ENCODE results near the gene MAPK14. TPM values are rescaled to one million over a fixed set of nuclear protein-coding genes. Genes with fewer than 3 reads are reported as not detected.

The MAPK14 gene
- total RNA-seq = 50.0 and 62.4 TPM in 2 replicates

DNA sequence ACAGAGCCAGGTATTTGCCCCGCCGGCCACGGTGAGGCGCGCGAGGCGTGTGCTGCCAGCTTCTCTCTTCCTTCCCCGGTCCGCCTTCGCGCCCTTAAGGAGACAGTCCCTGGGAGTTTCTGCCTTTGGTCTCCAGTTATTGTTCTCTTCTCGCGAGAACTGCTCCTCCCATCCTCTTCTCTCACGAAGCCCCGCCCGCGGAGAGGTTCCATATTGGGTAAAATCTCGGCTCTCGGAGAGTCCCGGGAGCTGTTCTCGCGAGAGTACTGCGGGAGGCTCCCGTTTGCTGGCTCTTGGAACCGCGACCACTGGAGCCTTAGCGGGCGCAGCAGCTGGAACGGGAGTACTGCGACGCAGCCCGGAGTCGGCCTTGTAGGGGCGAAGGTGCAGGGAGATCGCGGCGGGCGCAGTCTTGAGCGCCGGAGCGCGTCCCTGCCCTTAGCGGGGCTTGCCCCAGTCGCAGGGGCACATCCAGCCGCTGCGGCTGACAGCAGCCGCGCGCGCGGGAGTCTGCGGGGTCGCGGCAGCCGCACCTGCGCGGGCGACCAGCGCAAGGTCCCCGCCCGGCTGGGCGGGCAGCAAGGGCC lies at the start of gene MAPK14:
Gene MAPK14 (plus strand): TSS at position 308 of the 587 bp plus-strand sequence. CDS start 350 bp downstream, outside the sequence.

DNA sequence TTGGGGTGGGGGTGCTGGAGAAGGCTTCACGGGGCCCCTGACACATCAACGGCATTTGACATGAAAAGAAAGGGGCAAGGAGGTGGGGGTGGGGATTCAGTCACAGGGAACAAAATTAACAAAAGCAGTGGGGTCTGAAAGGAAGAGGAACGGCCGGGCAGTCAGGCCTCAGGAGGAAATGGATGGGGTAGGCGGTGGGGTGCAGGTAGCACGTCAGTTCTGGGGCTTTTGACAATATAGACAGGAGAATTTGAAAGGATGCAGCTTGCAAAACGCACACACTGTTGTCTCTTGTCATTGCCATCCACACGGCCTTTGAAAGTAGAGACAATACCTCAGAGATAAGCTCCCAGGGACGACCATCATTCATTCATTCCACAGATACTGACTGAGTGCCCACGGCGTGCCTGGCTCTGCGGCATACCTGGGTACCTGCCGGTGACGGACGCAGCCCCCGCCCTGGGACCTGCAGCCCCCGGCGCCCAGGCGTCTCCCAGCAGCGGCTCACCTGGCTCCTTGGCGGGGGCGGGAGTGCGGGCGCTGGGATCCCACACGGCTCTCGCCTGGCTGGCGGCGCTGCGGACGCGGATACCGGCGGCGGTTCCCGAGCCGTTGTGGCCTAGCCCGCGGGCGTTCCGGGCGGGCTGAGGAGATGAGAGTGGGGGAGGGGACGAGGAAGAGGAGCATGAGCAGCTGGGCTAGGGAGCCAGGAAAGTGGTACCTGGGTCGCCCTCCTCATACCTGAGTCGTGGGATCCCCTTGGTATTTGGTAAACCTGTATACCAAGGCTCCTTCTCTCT lies 3.4 kb upstream of the MAPK14 start, which contains the start of gene SLC26A8:
Gene SLC26A8 (minus strand): TSS at position 646 of the 800 bp plus-strand sequence. CDS start 4,934 bp downstream, outside the sequence.

DNA sequence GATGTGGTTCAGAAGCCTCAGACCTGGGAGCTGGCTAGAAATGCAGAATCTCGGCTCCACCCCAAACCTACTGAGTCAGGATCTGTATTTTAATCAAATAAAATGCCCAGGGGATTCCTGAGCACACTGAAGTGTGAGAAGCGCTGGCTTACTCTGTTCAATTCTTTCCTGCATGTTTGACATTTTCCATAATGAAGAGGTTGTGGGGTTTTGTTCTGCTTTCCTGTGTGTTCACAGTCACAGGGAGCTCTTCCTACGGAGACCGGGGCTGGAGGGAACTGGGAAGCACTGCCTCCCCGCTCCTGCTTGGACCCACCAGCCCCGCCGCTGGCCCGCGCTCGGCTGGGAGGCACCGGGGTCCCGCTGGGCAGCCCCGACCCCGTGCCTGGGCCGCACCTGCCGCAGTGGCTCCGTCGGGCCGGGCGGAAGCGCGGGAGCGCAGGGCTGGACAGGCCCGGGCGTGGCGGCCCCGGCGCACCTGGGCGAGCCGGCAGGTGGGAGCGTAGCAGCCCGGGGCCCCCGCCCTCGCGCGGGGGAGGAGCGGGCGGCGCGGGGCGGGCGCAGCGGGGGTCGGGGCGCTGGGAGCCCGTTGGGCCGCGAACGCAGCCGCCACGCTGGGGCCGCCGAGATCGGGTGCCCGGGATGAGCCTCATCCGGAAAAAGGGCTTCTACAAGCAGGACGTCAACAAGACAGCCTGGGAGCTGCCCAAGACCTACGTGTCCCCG lies 102.5 kb downstream of the MAPK14 start, which contains the start of gene MAPK13:
Gene MAPK13 (plus strand): TSS at position 573 of the 726 bp plus-strand sequence. CDS start 70 bp downstream, at position 643.

Other genes starting within 250 kb of the MAPK14 start
- not detected in 2 replicates for gene CLPSL1, start 246.8 kb upstream of the MAPK14 start, total RNA-seq
- not detected in 2 replicates for gene CLPS, start 230.5 kb upstream of the MAPK14 start, total RNA-seq
- not detected in 2 replicates for gene LHFPL5, start 222.5 kb upstream of the MAPK14 start, total RNA-seq
- 29.1 and 37.0 TPM in 2 replicates for gene SRPK1, start 106.7 kb upstream of the MAPK14 start, total RNA-seq
- under 0.01 and 0.07 TPM in 2 replicates for gene SLC26A8, start 3.2 kb upstream of the MAPK14 start, total RNA-seq
- 16.7 and 17.1 TPM in 2 replicates for gene MAPK13, start 102.7 kb downstream of the MAPK14 start, total RNA-seq
- gene BRPF3, start 168.9 kb downstream of the MAPK14 start, total RNA-seq = 18.1 and 24.4 TPM in 2 replicates
- gene PNPLA1, start 242.3 kb downstream of the MAPK14 start, total RNA-seq = 0.03 and 0.07 TPM in 2 replicates

Data from smooth muscle cell of the pulmonary artery (primary cell).